Measurements from ENCODE around the gene ZNF710.
"Not testable (repeated sequence)": the region's sequence is repeated elsewhere in the genome, so short reads cannot be mapped to it uniquely, and the experiment has no call there.

DNA sequence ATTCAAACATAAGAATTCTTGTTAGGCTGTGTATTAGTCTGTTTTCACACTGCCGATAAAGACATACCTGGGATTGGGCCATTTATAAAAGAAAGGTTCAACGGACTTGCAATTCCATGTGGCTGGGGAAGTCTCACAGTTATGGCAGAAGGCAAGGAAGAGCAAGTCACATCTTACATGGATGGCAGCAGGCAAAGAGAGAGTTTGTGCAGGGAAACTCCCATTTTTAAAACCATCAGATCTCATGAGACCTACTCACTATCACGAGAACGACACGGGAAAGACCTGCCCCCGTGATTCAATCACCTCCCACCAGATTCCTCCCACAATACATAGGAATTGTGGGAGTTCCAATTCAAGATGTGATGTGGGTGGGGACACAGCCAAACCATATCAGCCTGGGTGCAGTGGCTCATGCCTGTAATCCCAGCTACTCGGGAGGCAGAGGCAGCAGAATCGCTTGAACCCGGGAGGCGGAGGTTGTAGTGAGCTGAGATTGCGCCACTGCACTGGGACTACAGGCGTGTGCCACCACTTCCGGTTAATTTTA is 45.6 kb upstream of the ZNF710 start:
- TF ChIP-seq, protein P1, sequence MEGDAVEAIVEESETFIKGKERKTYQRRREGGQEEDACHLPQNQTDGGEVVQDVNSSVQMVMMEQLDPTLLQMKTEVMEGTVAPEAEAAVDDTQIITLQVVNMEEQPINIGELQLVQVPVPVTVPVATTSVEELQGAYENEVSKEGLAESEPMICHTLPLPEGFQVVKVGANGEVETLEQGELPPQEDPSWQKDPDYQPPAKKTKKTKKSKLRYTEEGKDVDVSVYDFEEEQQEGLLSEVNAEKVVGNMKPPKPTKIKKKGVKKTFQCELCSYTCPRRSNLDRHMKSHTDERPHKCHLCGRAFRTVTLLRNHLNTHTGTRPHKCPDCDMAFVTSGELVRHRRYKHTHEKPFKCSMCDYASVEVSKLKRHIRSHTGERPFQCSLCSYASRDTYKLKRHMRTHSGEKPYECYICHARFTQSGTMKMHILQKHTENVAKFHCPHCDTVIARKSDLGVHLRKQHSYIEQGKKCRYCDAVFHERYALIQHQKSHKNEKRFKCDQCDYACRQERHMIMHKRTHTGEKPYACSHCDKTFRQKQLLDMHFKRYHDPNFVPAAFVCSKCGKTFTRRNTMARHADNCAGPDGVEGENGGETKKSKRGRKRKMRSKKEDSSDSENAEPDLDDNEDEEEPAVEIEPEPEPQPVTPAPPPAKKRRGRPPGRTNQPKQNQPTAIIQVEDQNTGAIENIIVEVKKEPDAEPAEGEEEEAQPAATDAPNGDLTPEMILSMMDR (IDR thresholded peaks at IDR 0.05): not testable (repeated sequence)
- TF ChIP-seq POLR2AphosphoS5 (IDR thresholded peaks at IDR 0.05): not testable (repeated sequence)
